OCI-LY7 (cell line): Measurements from ENCODE around the gene PCDHGA1. TPM values are rescaled to one million over a fixed set of nuclear protein-coding genes. Genes with fewer than 3 reads are reported as not detected.

Experiments
- BruUV-seq: library from RNA; stranded (reverse); fragments of 400-500 nt; replicated peaks from 2 replicates; lab custom pipeline; 2021; lab: Mats Ljungman, UMichigan
- CTCF ChIA-PET: fragments of 300-600 bp; sonication (Branson Sonifier 250); formaldehyde crosslinking; loops from one replicate; lab custom pipeline; 2022; ENCODE audit warnings: antibody characterized with exemption; ENCODE audit not compliant: unreplicated experiment; lab: Charles Lee
- POLR2A ChIA-PET: fragments of 300-600 bp; sonication (Branson Sonifier 250); formaldehyde crosslinking; loops from one replicate; lab custom pipeline; 2022; ENCODE audit warnings: antibody characterized with exemption; lab: Charles Lee
- DNase-seq: peaks from one replicate; pipeline ENCODE4 v3.0.0-alpha.2; 2015; ENCODE audit warnings: low spot score
- H2AFZ ChIP-seq: fragments of 200-600 bp; sonication (generic), shearing (Covaris generic); 2 replicates; pipeline ENCODE4 v1.6.1; 2014; ENCODE audit warnings: mild to moderate bottlenecking, antibody characterized with exemption, low read length, moderate library complexity
- H3K27ac ChIP-seq: fragments of 200-600 bp; sonication (generic); 2 replicates; pipeline ENCODE4 v1.5.1; 2014; ENCODE audit warnings: mixed run types, low read depth, mild to moderate bottlenecking, moderate library complexity, low read length, inconsistent platforms; ENCODE audit not compliant: poor library complexity, severe bottlenecking
- H3K36me3 ChIP-seq: fragments of 200-600 bp; sonication (generic); 2 replicates; pipeline ENCODE4 v1.6.1; 2014; ENCODE audit warnings: mild to moderate bottlenecking, antibody characterized with exemption, low read length, moderate library complexity, mixed read lengths; ENCODE audit not compliant: insufficient read depth
- H3K4me1 ChIP-seq: fragments of 200-600 bp; sonication (generic); 2 replicates; pipeline ENCODE4 v1.5.1; 2014; ENCODE audit warnings: mild to moderate bottlenecking, low read length; ENCODE audit not compliant: insufficient read depth, poor library complexity, severe bottlenecking
- H3K4me2 ChIP-seq: fragments of 200-600 bp; sonication (generic); 2 replicates; pipeline ENCODE4 v1.6.1; 2014; ENCODE audit warnings: mild to moderate bottlenecking, low read length
- H3K4me3 ChIP-seq: fragments of 200-600 bp; sonication (generic); 2 replicates; pipeline ENCODE4 v1.5.1; 2014; ENCODE audit warnings: mild to moderate bottlenecking, low read depth, low read length; ENCODE audit not compliant: poor library complexity, severe bottlenecking
- H3K79me2 ChIP-seq: fragments of 200-600 bp; sonication (generic); 2 replicates; pipeline ENCODE4 v1.6.1; 2016; ENCODE audit warnings: low read depth, mild to moderate bottlenecking, low read length, moderate library complexity, mixed read lengths; ENCODE audit not compliant: insufficient read depth
- H3K9me2 ChIP-seq: fragments of 200-600 bp; sonication (generic); 2 replicates; pipeline ENCODE4 v1.6.1; 2016; ENCODE audit warnings: mild to moderate bottlenecking, low read length, mixed read lengths; ENCODE audit not compliant: insufficient read depth
- H3K9me3 ChIP-seq: fragments of 200-600 bp; sonication (generic); 2 replicates; pipeline ENCODE4 v1.6.1; 2014; ENCODE audit warnings: mild to moderate bottlenecking, mixed run types, low read length, mixed read lengths
- H4K20me1 ChIP-seq: fragments of 200-600 bp; sonication (generic); 2 replicates; pipeline ENCODE4 v1.6.1; 2014; ENCODE audit warnings: mild to moderate bottlenecking, antibody characterized with exemption, low read length, moderate library complexity, mixed read lengths; ENCODE audit not compliant: insufficient read depth
- EZH2phosphoT487 ChIP-seq: fragments of 200-600 bp; sonication (generic); IDR thresholded peaks from 2 replicates; pipeline ENCODE4 v1.6.1; 2018; ENCODE audit warnings: low read depth, borderline replicate concordance, mild to moderate bottlenecking, mixed run types, antibody characterized with exemption, low read length, moderate library complexity, mixed read lengths
- intact Hi-C: fragments of 100-400 bp; cut with micrococcal nuclease; formaldehyde crosslinking; loops from one replicate; pipeline ENCODE4 v1.10.0; 2022; ENCODE audit not compliant: unreplicated experiment
- total RNA-seq, 2 experiments: library from RNA; depleted of rRNA in 1 of 2; stranded (reverse); fragments of >200 nt in 1 of 2; shearing (Covaris generic) in 1 of 2; gene quantifications; 2 replicates each; pipeline ENCODE4 v1.2.3, GENCODE V29; 2014 to 2022
- TF ChIP-seq, protein P1 (sequence below): fragments of 200-600 bp; sonication (generic); conservative IDR thresholded peaks from 2 replicates; pipeline ENCODE4 v1.5.1; 2014; ENCODE audit warnings: mild to moderate bottlenecking, antibody characterized with exemption, low read length, moderate library complexity, mixed read lengths

PCDHGA1 gene
- total RNA-seq, 2 experiments from 2014 or later: 1.3 to 1.9 TPM

DNA sequence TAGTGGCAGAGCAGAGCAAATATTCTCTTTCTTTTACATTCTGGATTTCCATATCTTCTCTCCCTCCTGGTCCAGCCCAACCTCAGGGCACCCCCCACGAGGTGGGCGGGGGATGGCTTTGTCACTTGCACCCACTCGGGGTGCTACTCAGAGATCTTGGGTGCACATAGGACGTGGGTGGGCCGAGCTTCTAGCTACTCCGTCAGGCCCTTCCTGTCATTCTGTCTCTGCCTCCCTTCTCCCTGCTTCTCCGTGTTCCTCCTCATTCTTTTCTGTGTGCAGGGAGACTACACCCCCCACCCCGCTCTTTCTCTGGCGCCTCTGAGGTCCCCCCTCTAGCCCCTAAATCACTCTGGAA, 178.1 kb downstream of the PCDHGA1 start:
- BruUV-seq: no TSS peak
- Histone ChIP-seq H3K36me3 (peaks cover 46% of the 10 kb centered on the region), H3K4me2 (peak overlapping the region; percentile 94), H3K79me2 (peaks cover 15% of the 10 kb centered on the region; the same call in 1 of the 2 replicates), H3K4me3 (peak overlapping the region; percentile 65), H3K9me3 (no peaks in the 10 kb centered on the region), H2AFZ (no peak overlapping the region), H3K9me2 (no peaks in the 10 kb centered on the region), H4K20me1 (no peaks in the 10 kb centered on the region), H3K4me1 (peaks cover 100% of the 10 kb centered on the region), H3K27ac (peak overlapping the region; percentile 99)
- no peak for TF ChIP-seq EZH2phosphoT487
- TF ChIP-seq, protein P1, sequence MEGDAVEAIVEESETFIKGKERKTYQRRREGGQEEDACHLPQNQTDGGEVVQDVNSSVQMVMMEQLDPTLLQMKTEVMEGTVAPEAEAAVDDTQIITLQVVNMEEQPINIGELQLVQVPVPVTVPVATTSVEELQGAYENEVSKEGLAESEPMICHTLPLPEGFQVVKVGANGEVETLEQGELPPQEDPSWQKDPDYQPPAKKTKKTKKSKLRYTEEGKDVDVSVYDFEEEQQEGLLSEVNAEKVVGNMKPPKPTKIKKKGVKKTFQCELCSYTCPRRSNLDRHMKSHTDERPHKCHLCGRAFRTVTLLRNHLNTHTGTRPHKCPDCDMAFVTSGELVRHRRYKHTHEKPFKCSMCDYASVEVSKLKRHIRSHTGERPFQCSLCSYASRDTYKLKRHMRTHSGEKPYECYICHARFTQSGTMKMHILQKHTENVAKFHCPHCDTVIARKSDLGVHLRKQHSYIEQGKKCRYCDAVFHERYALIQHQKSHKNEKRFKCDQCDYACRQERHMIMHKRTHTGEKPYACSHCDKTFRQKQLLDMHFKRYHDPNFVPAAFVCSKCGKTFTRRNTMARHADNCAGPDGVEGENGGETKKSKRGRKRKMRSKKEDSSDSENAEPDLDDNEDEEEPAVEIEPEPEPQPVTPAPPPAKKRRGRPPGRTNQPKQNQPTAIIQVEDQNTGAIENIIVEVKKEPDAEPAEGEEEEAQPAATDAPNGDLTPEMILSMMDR: no peak
- peak; percentile 50 for DNase-seq
- intact Hi-C loops: no loop called here
- POLR2A ChIA-PET: interaction anchor here (0.5 to 17.7 kb wide), 10 partner anchors 17 to 807 kb away, joined by 3 to 328 read pairs (median 5); partner anchors contain the start of genes PCDHGC3 and PCDHGC4
- CTCF ChIA-PET: interaction anchor here (1.2 to 9.6 kb wide), 5 partner anchors 18 to 50 kb away, joined by 3 to 138 read pairs (median 7); partner anchors contain the start of gene PCDHGC3

GRCh38 chr5:141508798-141509611, 178.7 kb downstream of the PCDHGA1 start:
- no peak for TF ChIP-seq EZH2phosphoT487
- TF ChIP-seq, protein P1: no peak
- BruUV-seq: no TSS peak
- peak; percentile 75 for DNase-seq
- no peak overlapping the region for H2AFZ ChIP-seq
- peaks cover 15% of the 10 kb centered on the region; the same call in 1 of the 2 replicates for H3K79me2 ChIP-seq
- no peaks in the 10 kb centered on the region for H3K9me3 ChIP-seq
- H3K27ac ChIP-seq: peak overlapping the region; percentile 99
- H3K4me1 ChIP-seq: peaks cover 100% of the 10 kb centered on the region
- no peaks in the 10 kb centered on the region for H4K20me1 ChIP-seq
- ChIA-PET CTCF (interaction anchor here (0.6 to 9.6 kb wide), 8 partner anchors 18 to 79 kb away, joined by 3 to 138 read pairs (median 4); partner anchors contain the start of gene PCDHGC3), POLR2A (interaction anchor here (0.5 to 17.7 kb wide), 9 partner anchors 17 to 1896 kb away, joined by 3 to 328 read pairs (median 5); partner anchors contain the start of genes PCDHGC3 and PCDHGC4)
- intact Hi-C loops: no loop called here
- peak overlapping the region; percentile 94 for H3K4me2 ChIP-seq
- peaks cover 46% of the 10 kb centered on the region for H3K36me3 ChIP-seq
- H3K9me2 ChIP-seq: no peaks in the 10 kb centered on the region
- peak overlapping the region; percentile 65 for H3K4me3 ChIP-seq
